ENCODE results near the gene EMC10. TPM values are rescaled to one million over a fixed set of nuclear protein-coding genes. Genes with fewer than 3 reads are reported as not detected.

EMC10 gene
- polyA plus RNA-seq, 3 donors: 128 to 186 (median 173) TPM

GRCh38 chr19:50475101-50475568 lies 1.2 kb upstream of the EMC10 start:
- no peak for DNase-seq

GRCh38 chr19:50475736-50476223 lies 527 bp upstream of the EMC10 start:
- no peak for DNase-seq

GRCh38 chr19:50476907-50477238 lies 566 bp downstream of the EMC10 start:
- DNase-seq: no peak

GRCh38 chr19:50477751-50478515 lies 1.6 kb downstream of the EMC10 start:
- DNase-seq: no peak

- DNase-seq: no peak
These were observed 2.8 kb downstream of the EMC10 start for GRCh38 chr19:50478901-50479715.

GRCh38 chr19:50479761-50480251 lies 3.5 kb downstream of the EMC10 start:
- no peak for DNase-seq

- DNase-seq: no peak
These were observed 4.2 kb downstream of the EMC10 start for GRCh38 chr19:50480281-50481111.

- DNase-seq: no peak
These were observed 5.2 kb downstream of the EMC10 start for GRCh38 chr19:50481351-50482149.

- DNase-seq: no peak
These were observed 6.1 kb downstream of the EMC10 start for GRCh38 chr19:50482271-50482855.

GRCh38 chr19:50482916-50483315 lies 6.6 kb downstream of the EMC10 start:
- DNase-seq: no peak

GRCh38 chr19:50485284-50485955 lies 9.1 kb downstream of the EMC10 start:
- no peak for DNase-seq

- DNase-seq: no peak
These were observed 10.7 kb downstream of the EMC10 start for GRCh38 chr19:50486823-50487515.

- no peak for DNase-seq
These were observed 12.3 kb downstream of the EMC10 start for GRCh38 chr19:50488389-50489194.

- DNase-seq: no peak
These were observed 13.2 kb downstream of the EMC10 start for GRCh38 chr19:50489461-50490011.

- DNase-seq: no peak
These were observed 14.1 kb downstream of the EMC10 start for GRCh38 chr19:50490411-50490811.

- DNase-seq: no peak
These were observed 14.7 kb downstream of the EMC10 start for GRCh38 chr19:50490991-50491472.

- DNase-seq: no peak
These were observed 16.2 kb downstream of the EMC10 start for GRCh38 chr19:50492303-50493052.
